PC-9 (cell line): ENCODE measurements around the gene CNIH3.

Experiments
- EZH2 ChIP-seq: fragments of 200-600 bp; sonication (generic); IDR thresholded peaks from 2 replicates; pipeline ENCODE4 v1.8.0; 2017; ENCODE audit warnings: antibody characterized with exemption, low read depth
- TF ChIP-seq, protein P1 (sequence below): fragments of 200-600 bp; sonication (generic); conservative IDR thresholded peaks from 2 replicates; pipeline ENCODE4 v1.6.1; 2017; ENCODE audit warnings: mixed run types, antibody characterized with exemption, mild to moderate bottlenecking, moderate library complexity

DNA sequence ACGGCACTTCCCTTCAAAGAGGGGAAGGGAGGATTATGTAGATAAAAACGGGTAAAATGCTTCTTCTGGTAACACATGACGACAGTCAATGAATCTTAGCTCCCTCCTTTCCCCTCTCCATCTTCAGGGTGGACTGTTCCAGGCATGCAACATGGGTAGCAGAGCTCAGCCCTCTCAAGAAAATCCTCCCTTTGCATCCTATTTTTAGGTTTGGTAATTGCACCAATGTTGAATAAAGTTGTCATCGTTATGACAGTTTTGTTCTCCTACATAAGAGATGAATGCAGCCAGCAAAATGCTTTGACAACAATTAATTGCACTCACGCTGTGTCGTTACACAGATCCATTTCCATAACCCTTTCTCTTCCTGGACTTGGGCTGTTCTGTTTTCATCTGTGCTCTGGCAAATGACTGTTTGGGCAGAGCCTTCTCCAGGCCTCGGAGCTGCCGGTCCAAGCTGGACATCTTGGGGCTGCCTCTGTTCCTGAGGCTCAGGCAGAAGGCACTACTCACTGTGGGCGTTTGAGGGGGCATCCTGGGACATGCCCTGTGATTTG, 127.6 kb downstream of the CNIH3 start:
- TF ChIP-seq, protein P1, sequence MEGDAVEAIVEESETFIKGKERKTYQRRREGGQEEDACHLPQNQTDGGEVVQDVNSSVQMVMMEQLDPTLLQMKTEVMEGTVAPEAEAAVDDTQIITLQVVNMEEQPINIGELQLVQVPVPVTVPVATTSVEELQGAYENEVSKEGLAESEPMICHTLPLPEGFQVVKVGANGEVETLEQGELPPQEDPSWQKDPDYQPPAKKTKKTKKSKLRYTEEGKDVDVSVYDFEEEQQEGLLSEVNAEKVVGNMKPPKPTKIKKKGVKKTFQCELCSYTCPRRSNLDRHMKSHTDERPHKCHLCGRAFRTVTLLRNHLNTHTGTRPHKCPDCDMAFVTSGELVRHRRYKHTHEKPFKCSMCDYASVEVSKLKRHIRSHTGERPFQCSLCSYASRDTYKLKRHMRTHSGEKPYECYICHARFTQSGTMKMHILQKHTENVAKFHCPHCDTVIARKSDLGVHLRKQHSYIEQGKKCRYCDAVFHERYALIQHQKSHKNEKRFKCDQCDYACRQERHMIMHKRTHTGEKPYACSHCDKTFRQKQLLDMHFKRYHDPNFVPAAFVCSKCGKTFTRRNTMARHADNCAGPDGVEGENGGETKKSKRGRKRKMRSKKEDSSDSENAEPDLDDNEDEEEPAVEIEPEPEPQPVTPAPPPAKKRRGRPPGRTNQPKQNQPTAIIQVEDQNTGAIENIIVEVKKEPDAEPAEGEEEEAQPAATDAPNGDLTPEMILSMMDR = no peak
- no peak for TF ChIP-seq EZH2
